IMR-90 (cell line): ENCODE measurements around the gene PIGP. TPM values are rescaled to one million over a fixed set of nuclear protein-coding genes. Genes with fewer than 3 reads are reported as not detected.
"Not testable (repeated sequence)": the region's sequence is repeated elsewhere in the genome, so short reads cannot be mapped to it uniquely, and the experiment has no call there.

Experiments
- ATAC-seq: fragments of 200-7000 bp; cut with Tn5 transposase; 2 replicates; pipeline ENCODE4 v1.9.1; 2020; ENCODE audit warnings: low read depth, mild to moderate bottlenecking, moderate library complexity
- BruUV-seq: library from RNA; stranded (reverse); fragments of 400-500 nt; replicated peaks from 2 replicates; lab custom pipeline; 2021; lab: Mats Ljungman, UMichigan
- CTCF ChIA-PET: fragments of 300-600 bp; formaldehyde crosslinking; extraction: SDS; loops from one replicate; lab custom pipeline; 2021; ENCODE audit warnings: antibody characterized with exemption; lab: Yijun Ruan, JAX
- POLR2A ChIA-PET: fragments of 300-600 bp; sonication (Branson Sonifier 250); formaldehyde crosslinking; loops from one replicate; lab custom pipeline; 2022; ENCODE audit warnings: antibody characterized with exemption; ENCODE audit not compliant: unreplicated experiment; lab: Charles Lee
- DNase-seq: peaks from one replicate; pipeline ENCODE4 v3.0.0; 2013
- H2AFZ ChIP-seq: replicated peaks from 2 replicates; pipeline ENCODE3; 2013; ENCODE audit warnings: low read length, mild to moderate bottlenecking; ENCODE audit not compliant: poor library complexity
- H2AK5ac ChIP-seq: 2 replicates; pipeline ENCODE4 v1.6.1; 2013; ENCODE audit warnings: low read depth, low read length, inconsistent platforms
- H2AK9ac ChIP-seq: replicated peaks from 2 replicates; pipeline ENCODE3; 2013; ENCODE audit warnings: mild to moderate bottlenecking, low read depth, low read length, moderate library complexity; ENCODE audit not compliant: poor library complexity
- H2BK120ac ChIP-seq: 2 replicates; pipeline ENCODE4 v1.6.1; 2013; ENCODE audit warnings: low read depth, low read length, inconsistent platforms
- H2BK15ac ChIP-seq: 3 replicates; pipeline ENCODE4 v1.6.1; 2013; ENCODE audit warnings: low read depth, low read length, inconsistent platforms
- H2BK20ac ChIP-seq: 2 replicates; pipeline ENCODE4 v1.6.1; 2013; ENCODE audit warnings: low read depth, mild to moderate bottlenecking, inconsistent platforms, low read length, moderate library complexity
- H2BK5ac ChIP-seq: 2 replicates; pipeline ENCODE4 v1.6.1; 2013; ENCODE audit warnings: mild to moderate bottlenecking, low read depth, low read length, inconsistent platforms; ENCODE audit not compliant: poor library complexity, severe bottlenecking
- H3K14ac ChIP-seq: replicated peaks from 2 replicates; pipeline ENCODE4 v1.6.1; 2013; ENCODE audit warnings: low read depth, low read length, inconsistent platforms
- H3K18ac ChIP-seq: 2 replicates; pipeline ENCODE4 v1.6.1; 2013; ENCODE audit warnings: low read depth, low read length, control low read depth
- H3K23ac ChIP-seq: 2 replicates; pipeline ENCODE4 v1.6.1; 2013; ENCODE audit warnings: low read depth, low read length, inconsistent platforms
- H3K27ac ChIP-seq: 2 replicates; pipeline ENCODE4 v1.5.1; 2013; ENCODE audit warnings: mild to moderate bottlenecking, control low read depth, low read length; ENCODE audit not compliant: insufficient read depth
- H3K27me3 ChIP-seq: 2 replicates; pipeline ENCODE4 v1.6.1; 2013; ENCODE audit warnings: low read length; ENCODE audit not compliant: control insufficient read depth, insufficient read depth
- H3K36me3 ChIP-seq: 2 replicates; pipeline ENCODE4 v1.6.1; 2013; ENCODE audit warnings: low read length, mixed read lengths; ENCODE audit not compliant: control insufficient read depth, insufficient read depth
- H3K4ac ChIP-seq: 2 replicates; pipeline ENCODE4 v1.6.1; 2013; ENCODE audit warnings: low read depth, low read length, inconsistent platforms
- H3K4me1 ChIP-seq: 2 replicates; pipeline ENCODE4 v1.6.1; 2013; ENCODE audit warnings: low read length, mixed read lengths; ENCODE audit not compliant: control insufficient read depth, insufficient read depth
- H3K4me2 ChIP-seq: 2 replicates; pipeline ENCODE4 v1.6.1; 2013; ENCODE audit warnings: low read depth, mild to moderate bottlenecking, control low read depth, low read length, moderate library complexity
- H3K4me3 ChIP-seq: 2 replicates; pipeline ENCODE4 v1.5.1; 2013; ENCODE audit warnings: low read depth, mild to moderate bottlenecking, control low read depth, low read length, moderate library complexity; ENCODE audit not compliant: insufficient read depth
- H3K56ac ChIP-seq: 2 replicates; pipeline ENCODE4 v1.6.1; 2013; ENCODE audit warnings: low read length, inconsistent platforms; ENCODE audit not compliant: insufficient read depth; ENCODE audit errors: extremely low read depth
- H3K79me1 ChIP-seq, 2 experiments: 2 replicates each; pipeline ENCODE4 v1.6.1; 2013; ENCODE audit warnings: low read length in 2 of 2, inconsistent platforms in 1 of 2, low read depth in 1 of 2
- H3K9ac ChIP-seq: 2 replicates; pipeline ENCODE4 v1.6.1; 2013; ENCODE audit warnings: low read depth, low read length, control low read depth
- H3K9me1 ChIP-seq: 2 replicates; pipeline ENCODE4 v1.6.1; 2013; ENCODE audit warnings: low read length, inconsistent platforms; ENCODE audit not compliant: insufficient read depth
- H3K9me3 ChIP-seq: 2 replicates; pipeline ENCODE4 v1.6.1; 2013; ENCODE audit warnings: low read length; ENCODE audit not compliant: control insufficient read depth, insufficient read depth
- H4K20me1 ChIP-seq: 2 replicates; pipeline ENCODE4 v1.6.1; 2013; ENCODE audit warnings: low read length, inconsistent platforms; ENCODE audit not compliant: insufficient read depth
- H4K5ac ChIP-seq: 2 replicates; pipeline ENCODE4 v1.6.1; 2013; ENCODE audit warnings: mild to moderate bottlenecking, low read depth, low read length, control low read depth
- H4K8ac ChIP-seq, 2 experiments: 2 replicates each; pipeline ENCODE4 v1.6.1; 2013; ENCODE audit warnings: low read depth in 2 of 2, low read length in 2 of 2, control low read depth in 1 of 2, inconsistent platforms in 1 of 2
- H4K91ac ChIP-seq: 2 replicates; pipeline ENCODE4 v1.6.1; 2013; ENCODE audit warnings: low read depth, low read length, inconsistent platforms; ENCODE audit not compliant: insufficient read depth
- WGBS, 2 experiments: methylation state at CpG; one replicate each; pipeline versions ENCODE4 v1.1.5 to v1.1.7; 2013; ENCODE audit warnings: missing lambda C conversion rate in 2 of 2; ENCODE audit not compliant: insufficient read length in 1 of 2; ENCODE audit errors: extremely low coverage in 2 of 2; 5-methylcytosine and 5-hydroxymethylcytosine counted together
- dilution Hi-C: fragments of 300-500 bp; cut with HindIII; formaldehyde crosslinking; loops from one replicate; pipeline ENCODE4 v1.14.3; 2018; ENCODE audit warnings: low sequenced_read_pairs; ENCODE audit not compliant: unreplicated experiment
- in situ Hi-C: fragments of 300-500 bp; cut with MboI; formaldehyde crosslinking; loops from 3 replicates; pipeline ENCODE4 v1.14.3; 2019; ENCODE audit warnings: low sequenced_read_pairs, inconsistent platforms, mixed read lengths
- intact Hi-C: fragments of 100-400 bp; cut with micrococcal nuclease; formaldehyde crosslinking; loops from 2 replicates; pipeline ENCODE4 v1.10.0; 2022
- polyA plus RNA-seq, 3 experiments: library from polyadenylated mRNA; depleted of rRNA; stranded (reverse); fragments of >200 nt; gene quantifications; 2 replicates each; pipeline ENCODE4 v1.2.3, GENCODE V29; 2012; ENCODE audit warnings: low replicate concordance in 1 of 3
- total RNA-seq: library from RNA; depleted of rRNA; stranded (reverse); fragments of >200 nt; gene quantifications from 2 replicates; pipeline ENCODE4 v1.2.3, GENCODE V29; 2012

PIGP gene
- total and polyA plus RNA-seq, 2 of the 4 experiments (the other 2 are of a cell fraction), result 4.1 to 15.4 TPM

DNA sequence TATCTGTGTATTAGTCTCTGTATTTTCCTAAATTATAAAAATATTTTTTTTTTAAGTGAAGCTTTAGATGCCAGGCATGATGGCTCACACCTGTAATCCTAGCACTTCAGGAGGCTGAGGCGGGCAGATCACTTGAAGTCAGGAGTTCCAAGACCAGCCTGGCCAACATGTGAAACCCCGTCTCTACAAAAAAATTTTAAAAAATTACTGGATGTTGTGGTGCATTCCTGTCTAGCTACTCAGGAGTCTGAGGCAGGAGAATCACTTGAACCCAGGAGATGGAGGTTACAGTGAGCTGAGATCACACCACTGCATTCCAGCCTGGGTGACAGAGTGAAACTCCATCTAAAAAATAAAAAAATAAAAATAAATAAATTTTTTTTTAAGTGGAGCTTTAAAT lies 43.6 kb upstream of the PIGP start:
- H3K9me1 ChIP-seq, H4K8ac ChIP-seq, H3K9ac ChIP-seq, H2BK5ac ChIP-seq, BruUV-seq, H3K27me3 ChIP-seq, DNase-seq, H3K23ac ChIP-seq, H2AFZ ChIP-seq, H2BK120ac ChIP-seq, H2BK15ac ChIP-seq, dilution Hi-C loops, H3K4me1 ChIP-seq, H2AK5ac ChIP-seq, H3K14ac ChIP-seq, H2AK9ac ChIP-seq, H3K36me3 ChIP-seq, H3K56ac ChIP-seq, H4K91ac ChIP-seq, H3K4ac ChIP-seq, H3K4me3 ChIP-seq, intact Hi-C loops, H4K5ac ChIP-seq, H3K18ac ChIP-seq, H3K9me3 ChIP-seq, in situ Hi-C loops, H4K20me1 ChIP-seq, H2BK20ac ChIP-seq, H3K27ac ChIP-seq, H3K4me2 ChIP-seq: not testable (repeated sequence)
- H3K79me1 ChIP-seq, result peaks cover 7 to 22% of the 10 kb centered on the region in 2 experiments
- ATAC-seq, result peak; percentile 61
- ChIA-PET POLR2A (interaction anchor here (0.8 kb wide), 1 partner anchor 11 kb away, joined by 3 read pairs; no protein-coding TSS in a partner anchor), CTCF (interaction anchor here (0.7 kb wide), 1 partner anchor 1034 kb away, joined by 3 read pairs; no protein-coding TSS in a partner anchor)
- WGBS, 2 experiments, result no CpG with 5 or more reads among the region's 2 CpGs

DNA sequence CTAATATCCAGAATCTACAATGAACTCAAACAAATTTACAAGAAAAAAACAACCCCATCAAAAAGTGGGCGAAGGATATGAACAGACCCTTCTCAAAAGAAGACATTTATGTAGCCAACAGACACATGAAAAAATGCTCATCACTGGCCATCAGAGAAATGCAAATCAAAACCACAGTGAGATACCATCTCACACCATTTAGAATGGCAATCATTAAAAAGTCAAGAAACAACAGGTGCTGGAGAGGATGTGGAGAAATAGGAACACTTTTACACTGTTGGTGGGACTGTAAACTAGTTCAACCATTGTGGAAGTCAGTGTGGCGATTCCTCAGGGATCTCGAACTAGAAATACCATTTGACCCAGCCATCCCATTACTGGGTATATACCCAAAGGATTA lies 41.4 kb upstream of the PIGP start:
- CTCF ChIA-PET, H2BK120ac ChIP-seq, H2AFZ ChIP-seq, ATAC-seq, H3K4me1 ChIP-seq, intact Hi-C loops, H2AK9ac ChIP-seq, H3K9me1 ChIP-seq, dilution Hi-C loops, H3K27ac ChIP-seq, H4K91ac ChIP-seq, H3K14ac ChIP-seq, H3K4ac ChIP-seq, H2AK5ac ChIP-seq, H3K9ac ChIP-seq, DNase-seq, H4K20me1 ChIP-seq, H3K36me3 ChIP-seq, H3K56ac ChIP-seq, in situ Hi-C loops, H3K9me3 ChIP-seq, POLR2A ChIA-PET, H2BK20ac ChIP-seq, H2BK5ac ChIP-seq, H3K23ac ChIP-seq, BruUV-seq, H3K18ac ChIP-seq, H3K4me2 ChIP-seq, H2BK15ac ChIP-seq, H3K4me3 ChIP-seq, H4K5ac ChIP-seq, H3K79me1 ChIP-seq, H4K8ac ChIP-seq, H3K27me3 ChIP-seq: not testable (repeated sequence)
- WGBS, 2 experiments, result no CpG with 5 or more reads among the region's 3 CpGs
